GM18505 (cell line): Measurements from ENCODE around the gene WDFY4.

Experiments
- ATAC-seq: cut with Tn5 transposase; IDR thresholded peaks from one replicate; pipeline ENCODE4 v1.9.1; 2021; ENCODE audit not compliant: unreplicated experiment
- POLR2A ChIP-seq: IDR thresholded peaks from 4 replicates; pipeline ENCODE4 v1.6.1; 2011; ENCODE audit warnings: borderline replicate concordance; ENCODE audit not compliant: insufficient read depth, insufficient read length; ENCODE audit errors: extremely low read depth

WDFY4 gene

DNA sequence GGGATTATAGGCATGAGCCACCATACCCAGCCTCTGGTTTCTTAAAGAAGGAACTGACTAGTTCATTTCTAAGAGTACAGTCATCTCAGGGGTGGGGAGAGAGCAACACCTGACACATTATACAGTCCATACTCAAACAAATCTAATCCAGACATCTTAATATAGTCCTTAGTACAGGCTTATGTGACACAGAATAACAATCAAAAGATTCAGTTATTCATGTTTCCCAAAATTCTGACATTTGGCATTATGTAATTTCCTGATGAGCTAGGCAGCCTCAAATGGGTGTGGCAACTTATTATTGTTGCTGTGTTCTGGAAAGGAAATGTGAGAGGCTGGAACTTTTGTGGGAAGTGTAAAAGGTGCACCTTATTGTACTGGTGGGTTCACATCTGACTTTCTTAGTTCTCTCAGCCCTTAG, 116.3 kb downstream of the WDFY4 start:
- TF ChIP-seq POLR2A = no peak
- no peak for ATAC-seq

- ATAC-seq = peak; percentile 90
- no peak for TF ChIP-seq POLR2A
These were observed 118.0 kb downstream of the WDFY4 start for GRCh38 chr10:48802611-48803071.

GRCh38 chr10:48803801-48804584, 119.3 kb downstream of the WDFY4 start:
- ATAC-seq = no peak
- TF ChIP-seq POLR2A = no peak

DNA sequence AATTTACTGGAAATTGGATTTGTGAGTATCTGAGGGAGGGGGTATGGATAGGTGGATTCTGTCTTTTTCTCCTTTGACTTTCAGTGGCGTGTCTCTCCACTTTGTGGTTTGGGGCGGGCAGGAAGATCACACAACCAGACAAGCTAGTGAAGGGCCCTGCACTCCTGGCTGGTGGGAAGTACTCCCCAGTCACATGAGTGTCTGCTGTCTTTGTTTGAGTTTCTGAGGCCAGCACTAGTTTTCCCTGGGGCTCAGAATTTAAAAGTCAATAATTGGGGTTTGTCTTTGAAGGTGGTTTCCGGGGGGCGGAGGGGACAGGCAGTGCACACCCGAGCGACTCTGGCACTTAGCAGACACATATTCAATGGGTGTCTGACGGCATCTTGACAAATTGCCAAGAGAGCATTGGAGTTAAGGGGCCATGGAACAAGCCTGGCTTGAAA, 120.1 kb downstream of the WDFY4 start:
- no peak for TF ChIP-seq POLR2A
- no peak for ATAC-seq

GRCh38 chr10:48805411-48805810, 120.7 kb downstream of the WDFY4 start:
- ATAC-seq = no peak
- no peak for TF ChIP-seq POLR2A

GRCh38 chr10:48805848-48806247, 121.2 kb downstream of the WDFY4 start:
- no peak for ATAC-seq
- TF ChIP-seq POLR2A = no peak

- TF ChIP-seq POLR2A = no peak
- no peak for ATAC-seq
These were observed 121.7 kb downstream of the WDFY4 start for GRCh38 chr10:48806342-48806741.

DNA sequence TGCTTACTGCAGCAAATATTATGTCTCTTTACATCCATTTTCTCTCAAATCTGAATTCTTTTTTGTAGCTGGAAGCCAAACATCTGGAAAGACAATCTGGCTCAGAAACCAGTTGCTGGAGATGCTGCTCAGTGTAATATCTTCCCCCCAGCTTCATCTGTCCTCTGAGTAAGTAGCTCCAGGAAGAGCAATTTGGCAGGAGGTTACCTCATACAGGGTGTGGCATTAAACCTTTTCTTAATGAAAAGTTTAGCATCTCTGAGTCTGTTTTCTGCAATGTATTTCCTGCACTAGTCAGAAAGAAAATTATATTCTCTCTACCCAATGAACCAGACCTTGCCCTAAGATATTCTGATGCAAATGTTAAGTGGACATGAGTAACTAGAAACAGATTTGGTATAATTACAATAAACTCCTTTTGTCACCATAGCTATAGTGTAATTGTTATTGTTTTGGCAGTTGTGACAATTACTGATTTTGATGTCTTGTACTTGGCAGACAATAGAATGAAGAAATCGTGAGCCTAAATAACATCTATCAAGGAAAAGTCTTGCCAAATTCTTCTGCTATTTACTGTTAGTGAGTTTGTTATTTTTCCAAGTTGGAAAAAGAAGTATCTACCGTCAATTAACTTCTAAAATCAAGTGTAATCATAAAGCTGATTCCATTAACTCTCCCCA, 123.3 kb downstream of the WDFY4 start:
- no peak for TF ChIP-seq POLR2A
- no peak for ATAC-seq

GRCh38 chr10:48809261-48809660, 124.6 kb downstream of the WDFY4 start:
- no peak for TF ChIP-seq POLR2A
- no peak for ATAC-seq

DNA sequence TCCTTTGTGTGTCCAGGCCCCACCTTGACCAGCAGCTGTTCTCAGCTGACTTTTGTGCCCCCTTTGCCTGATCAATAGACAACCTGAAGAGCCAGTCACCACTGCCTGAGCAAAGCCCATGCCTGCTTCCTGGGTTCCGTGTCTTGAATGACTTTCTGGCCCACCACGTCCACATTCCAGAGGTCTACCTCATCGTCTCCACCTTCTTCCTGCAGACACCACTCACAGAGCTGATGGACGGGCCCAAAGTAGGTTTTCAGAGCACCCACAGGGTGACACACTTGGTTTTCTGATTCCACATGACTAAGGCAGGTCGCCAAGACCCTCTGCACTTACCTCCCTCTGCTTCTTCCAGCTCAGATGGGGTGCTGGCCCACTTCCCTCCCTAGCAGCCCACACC, 126.8 kb downstream of the WDFY4 start:
- no peak for TF ChIP-seq POLR2A
- no peak for ATAC-seq

DNA sequence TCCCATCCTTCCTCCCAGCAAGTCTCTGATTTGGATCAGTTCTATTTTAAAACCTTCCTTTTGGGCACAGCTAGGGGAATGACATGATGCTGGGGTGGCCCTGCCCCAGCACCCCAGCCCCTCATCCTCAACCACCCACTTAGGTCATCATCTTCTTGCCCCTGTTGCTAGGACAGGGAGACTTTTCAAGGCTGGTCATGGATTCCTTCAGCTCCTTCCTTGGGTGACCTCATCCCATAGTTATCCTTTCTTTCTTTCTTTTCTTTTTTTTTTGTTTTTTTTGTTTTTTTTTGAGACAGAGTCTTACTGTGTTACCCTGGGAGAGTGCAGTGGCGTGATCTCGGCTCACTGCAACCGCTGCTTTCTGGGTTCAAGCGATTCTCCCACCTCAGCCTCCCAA, 127.2 kb downstream of the WDFY4 start:
- TF ChIP-seq POLR2A = no peak
- ATAC-seq = no peak

- TF ChIP-seq POLR2A = no peak
- no peak for ATAC-seq
These were observed 128.6 kb downstream of the WDFY4 start for GRCh38 chr10:48813291-48813690.

DNA sequence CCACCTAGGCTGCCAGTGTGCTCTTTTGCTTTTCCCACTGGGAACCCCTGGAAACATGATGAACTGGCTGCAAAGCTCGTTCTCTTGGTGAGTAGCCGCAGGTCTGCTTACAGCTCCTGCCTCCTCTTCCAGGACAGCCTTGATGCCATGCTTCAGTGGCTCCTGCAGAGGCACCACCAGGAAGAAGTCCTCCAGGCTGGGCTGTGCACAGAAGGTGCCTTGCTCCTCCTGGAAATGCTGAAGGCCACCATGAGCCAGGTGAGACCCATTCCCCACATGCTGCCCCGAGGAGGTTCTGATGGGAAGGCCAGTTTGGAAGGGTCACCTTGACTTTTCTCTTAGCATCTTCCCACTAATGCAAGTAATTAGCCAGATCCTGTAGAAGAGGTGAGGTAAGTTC, 129.2 kb downstream of the WDFY4 start:
- no peak for ATAC-seq
- TF ChIP-seq POLR2A = no peak

- no peak for ATAC-seq
- TF ChIP-seq POLR2A = no peak
These were observed 130.3 kb downstream of the WDFY4 start for GRCh38 chr10:48814933-48815332.
